ENCODE results near the gene CAMK4. TPM values are rescaled to one million over a fixed set of nuclear protein-coding genes. Genes with fewer than 3 reads are reported as not detected.

The CAMK4 gene
- polyA plus RNA-seq, 3 donors from 2014 or later: 0.86 to 4.5 (median 1.8) TPM

GRCh38 chr5:111532886-111533582 lies 308.9 kb downstream of the CAMK4 start:
- H3K27me3 Mint-ChIP-seq (ENCODE audit: low read depth in 3 of 3): peaks cover 17 to 30% (median 27%) of the 10 kb centered on the region in 3 donors
- peaks cover 20% of the 10 kb centered on the region in 2 donors for H3K4me1 Mint-ChIP-seq
- H3K36me3 Mint-ChIP-seq: peaks cover 0 to 4% (median 0%) of the 10 kb centered on the region in 3 donors
- peak overlapping the region in 4 of 6 donors; percentile 42 to 78 (median 62) for H3K27ac Mint-ChIP-seq
- no peak overlapping the region for H3K4me3 Mint-ChIP-seq
- no peaks in the 10 kb centered on the region for H3K9me3 Mint-ChIP-seq
- DNase-seq: no peak

GRCh38 chr5:111535879-111536549 lies 311.8 kb downstream of the CAMK4 start:
- Mint-ChIP-seq H3K9me3 (no peaks in the 10 kb centered on the region), H3K4me3 (no peak overlapping the region), H3K27ac (no peak overlapping the region), H3K27me3 (ENCODE audit: low read depth in 3 of 3) (peaks cover 20 to 28% (median 23%) of the 10 kb centered on the region in 3 donors), H3K4me1 (peaks cover 7% of the 10 kb centered on the region in 2 donors), H3K36me3 (peaks cover 0 to 7% (median 0%) of the 10 kb centered on the region in 3 donors)
- DNase-seq: no peak

- H3K27me3 Mint-ChIP-seq (ENCODE audit: low read depth in 3 of 3): peaks cover 11 to 15% (median 14%) of the 10 kb centered on the region in 3 donors
- H3K27ac Mint-ChIP-seq: no peak overlapping the region
- H3K4me1 Mint-ChIP-seq: no peaks in the 10 kb centered on the region
- DNase-seq: no peak
- no peak overlapping the region for H3K4me3 Mint-ChIP-seq
- no peaks in the 10 kb centered on the region for H3K9me3 Mint-ChIP-seq
- peaks cover 0 to 7% (median 0%) of the 10 kb centered on the region in 3 donors for H3K36me3 Mint-ChIP-seq
Measured at GRCh38 chr5:111537141-111538024, 313.2 kb downstream of the CAMK4 start.

Other genes starting within 250 kb of the CAMK4 start
- gene TSLP, start 152.7 kb upstream of the CAMK4 start, polyA plus RNA-seq: not detected
- gene WDR36, start 132.0 kb upstream of the CAMK4 start, polyA plus RNA-seq: 10 to 100 TPM; 10.2 to 25.7 (median 15.2) TPM